GM23338 (cell line): ENCODE results near the gene NAXE. TPM values are rescaled to one million over a fixed set of nuclear protein-coding genes. Genes with fewer than 3 reads are reported as not detected.
A peak's percentile ranks its signal among the peaks of the same experiment; 100 is the strongest.
"Not testable (repeated sequence)": the region's sequence is repeated elsewhere in the genome, so short reads cannot be mapped to it uniquely, and the experiment has no call there.

Experiments
- ATAC-seq: fragments of 200-7000 bp; cut with Tn5 transposase; 3 replicates; pipeline ENCODE4 v1.9.1; 2020
- DNase-seq: peaks from one replicate; pipeline ENCODE4 v3.0.0-alpha.2; 2015; ENCODE audit warnings: low spot score
- H2AFZ ChIP-seq: fragments of 200-600 bp; sonication (generic); 2 replicates; pipeline ENCODE4 v1.8.0; 2016; ENCODE audit warnings: antibody characterized with exemption, mild to moderate bottlenecking, moderate library complexity
- H3F3A ChIP-seq: fragments of 200-600 bp; sonication (generic); replicated peaks from 2 replicates; pipeline ENCODE4 v1.8.0; 2017; ENCODE audit warnings: antibody characterized with exemption, mixed run types, low read depth
- H3K27ac ChIP-seq: fragments of 200-600 bp; sonication (generic); 2 replicates; pipeline ENCODE4 v1.6.1; 2016; ENCODE audit warnings: low read depth
- H3K27me3 ChIP-seq: fragments of 200-600 bp; sonication (generic); 2 replicates; pipeline ENCODE4 v1.8.0; 2016; ENCODE audit warnings: mild to moderate bottlenecking, mixed run types, moderate library complexity; ENCODE audit not compliant: insufficient read depth
- H3K36me3 ChIP-seq: fragments of 200-600 bp; sonication (generic); 2 replicates; pipeline ENCODE4 v1.8.0; 2016; ENCODE audit warnings: mild to moderate bottlenecking; ENCODE audit not compliant: insufficient read depth
- H3K4me1 ChIP-seq: fragments of 200-600 bp; sonication (generic); 2 replicates; pipeline ENCODE4 v1.8.0; 2016; ENCODE audit warnings: mild to moderate bottlenecking, moderate library complexity; ENCODE audit not compliant: insufficient read depth
- H3K4me2 ChIP-seq: fragments of 200-600 bp; sonication (generic); 2 replicates; pipeline ENCODE4 v1.7.1; 2017; ENCODE audit warnings: mixed run types
- H3K4me3 ChIP-seq: fragments of 200-600 bp; sonication (generic); 2 replicates; pipeline ENCODE4 v1.6.1; 2016; ENCODE audit warnings: mixed run types
- H3K79me2 ChIP-seq: fragments of 200-600 bp; sonication (generic); replicated peaks from 2 replicates; pipeline ENCODE4 v1.8.0; 2017; ENCODE audit warnings: mild to moderate bottlenecking; ENCODE audit not compliant: insufficient read depth
- H3K9me2 ChIP-seq: fragments of 200-600 bp; sonication (generic); 2 replicates; pipeline ENCODE4 v1.8.0; 2017; ENCODE audit not compliant: insufficient read depth
- H4K20me1 ChIP-seq: fragments of 200-600 bp; sonication (generic); replicated peaks from 2 replicates; pipeline ENCODE4 v1.8.0; 2017; ENCODE audit warnings: mild to moderate bottlenecking; ENCODE audit not compliant: insufficient read depth
- H3K27ac Mint-ChIP-seq: 2 replicates; pipeline ENCODE4 v1.8.0; 2020; ENCODE audit warnings: inconsistent platforms, mild to moderate bottlenecking, moderate library complexity, mixed read lengths
- H3K27me3 Mint-ChIP-seq: 3 replicates; pipeline ENCODE4 v1.8.0; 2022; ENCODE audit warnings: low read depth, mild to moderate bottlenecking, moderate library complexity, mixed read lengths, inconsistent platforms; ENCODE audit not compliant: insufficient read depth, poor library complexity
- H3K36me3 Mint-ChIP-seq: 3 replicates; pipeline ENCODE4 v1.8.0; 2021; ENCODE audit warnings: low read depth, mild to moderate bottlenecking, inconsistent platforms, moderate library complexity, mixed read lengths
- H3K4me1 Mint-ChIP-seq: 3 replicates; pipeline ENCODE4 v1.8.0; 2020; ENCODE audit warnings: mild to moderate bottlenecking, inconsistent platforms, mixed read lengths
- H3K4me3 Mint-ChIP-seq: 3 replicates; pipeline ENCODE4 v1.8.0; 2021; ENCODE audit warnings: moderate library complexity, mild to moderate bottlenecking, inconsistent platforms, mixed read lengths
- H3K9me3 Mint-ChIP-seq: 3 replicates; pipeline ENCODE4 v1.8.0; 2020; ENCODE audit warnings: moderate library complexity, mild to moderate bottlenecking, inconsistent platforms, mixed read lengths
- CTCF ChIP-seq, 2 experiments: fragments of 200-600 bp in 1 of 2; sonication (generic) in 1 of 2; conservative IDR thresholded peaks; 2 replicates each; pipeline versions ENCODE4 v1.5.1 to v1.6.1; 2016 to 2017; ENCODE audit warnings: antibody characterized with exemption in 2 of 2, low read depth in 2 of 2, mild to moderate bottlenecking in 2 of 2, moderate library complexity in 1 of 2
- ETS1 ChIP-seq: IDR thresholded peaks from 2 replicates; pipeline ENCODE4 v1.6.1; 2016; ENCODE audit warnings: antibody characterized with exemption
- EZH2 ChIP-seq: fragments of 200-600 bp; sonication (generic); IDR thresholded peaks from one replicate; pipeline ENCODE4 v1.8.0; 2017; ENCODE audit warnings: antibody characterized with exemption, mild to moderate bottlenecking, low read depth; ENCODE audit not compliant: unreplicated experiment
- EZH2phosphoT487 ChIP-seq: fragments of 200-600 bp; sonication (generic); IDR thresholded peaks from one replicate; pipeline ENCODE4 v1.8.1; 2018; ENCODE audit warnings: antibody characterized with exemption; ENCODE audit not compliant: unreplicated experiment
- JUNB ChIP-seq: IDR thresholded peaks from one replicate; pipeline ENCODE4 v1.6.1; 2016; ENCODE audit warnings: antibody characterized with exemption; ENCODE audit not compliant: unreplicated experiment
- POLR2AphosphoS5 ChIP-seq: IDR thresholded peaks from 2 replicates; pipeline ENCODE4 v1.6.1; 2016; ENCODE audit warnings: antibody characterized with exemption, low read depth
- STAT1 ChIP-seq: IDR thresholded peaks from one replicate; pipeline ENCODE4 v1.6.1; 2016; ENCODE audit warnings: antibody characterized with exemption; ENCODE audit not compliant: unreplicated experiment
- ZNF114 ChIP-seq: fragments of 250-450 bp; sonication (Bioruptor Pico); IDR thresholded peaks from 2 replicates; pipeline ENCODE4 v1.5.0; 2020; ENCODE audit warnings: mild to moderate bottlenecking, moderate library complexity
- ZNF331 ChIP-seq: fragments of 250-450 bp; sonication (Bioruptor Pico); IDR thresholded peaks from 2 replicates; pipeline ENCODE4 v1.5.0; 2020; ENCODE audit warnings: low read depth, mild to moderate bottlenecking, moderate library complexity
- polyA plus RNA-seq: library from polyadenylated mRNA; unstranded; fragments of >200 nt; fragmentation: Nextera tagmentation; extraction: Ambion mirVana; gene quantifications from 2 replicates; pipeline ENCODE4 v1.2.1, GENCODE V29; 2016
- total RNA-seq: library from RNA; depleted of rRNA; stranded (reverse); fragments of >200 nt; shearing (Covaris generic); gene quantifications from 2 replicates; pipeline ENCODE4 v1.2.3, GENCODE V29; 2014

The NAXE gene
- total and polyA plus RNA-seq, 2 experiments from 2014 or later, result 82.1 to 87.5 TPM

- no peak for TF ChIP-seq STAT1
- TF ChIP-seq EZH2phosphoT487, result no peak
- TF ChIP-seq ZNF331 (CRISPR knock-in tag), result no peak
- TF ChIP-seq JUNB, result no peak
- TF ChIP-seq ZNF114, result no peak
- TF ChIP-seq POLR2AphosphoS5, result no peak
- no peak for TF ChIP-seq ETS1
- TF ChIP-seq CTCF (conservative IDR thresholded peaks at IDR 0.05; ENCODE audit: low read depth in 2 of 2), result no peak
- TF ChIP-seq EZH2, result no peak
Observed at GRCh38 chr1:156629823-156630449, 38.4 kb downstream of the NAXE start (continued).

GRCh38 chr1:156631152-156631551, 39.6 kb downstream of the NAXE start:
- not testable (repeated sequence) for H3K4me1 Mint-ChIP-seq, H3K36me3 Mint-ChIP-seq, H3K27ac ChIP-seq, H3K4me1 ChIP-seq, DNase-seq, H3K9me3 Mint-ChIP-seq, H3K4me3 ChIP-seq, H3K79me2 ChIP-seq, H3K9me2 ChIP-seq, H4K20me1 ChIP-seq, H3K4me3 Mint-ChIP-seq, H3K4me2 ChIP-seq, ATAC-seq, H3K36me3 ChIP-seq, H3K27ac Mint-ChIP-seq, H2AFZ ChIP-seq, H3F3A ChIP-seq
- TF ChIP-seq CTCF (conservative IDR thresholded peaks at IDR 0.05; ENCODE audit: low read depth in 2 of 2), result peak; percentile 52 to 56
- H3K27me3 ChIP-seq, result peaks cover 24% of the 10 kb centered on the region
- peaks cover 16% of the 10 kb centered on the region for H3K27me3 Mint-ChIP-seq
